ENCODE data around the gene MMP28.

DNA sequence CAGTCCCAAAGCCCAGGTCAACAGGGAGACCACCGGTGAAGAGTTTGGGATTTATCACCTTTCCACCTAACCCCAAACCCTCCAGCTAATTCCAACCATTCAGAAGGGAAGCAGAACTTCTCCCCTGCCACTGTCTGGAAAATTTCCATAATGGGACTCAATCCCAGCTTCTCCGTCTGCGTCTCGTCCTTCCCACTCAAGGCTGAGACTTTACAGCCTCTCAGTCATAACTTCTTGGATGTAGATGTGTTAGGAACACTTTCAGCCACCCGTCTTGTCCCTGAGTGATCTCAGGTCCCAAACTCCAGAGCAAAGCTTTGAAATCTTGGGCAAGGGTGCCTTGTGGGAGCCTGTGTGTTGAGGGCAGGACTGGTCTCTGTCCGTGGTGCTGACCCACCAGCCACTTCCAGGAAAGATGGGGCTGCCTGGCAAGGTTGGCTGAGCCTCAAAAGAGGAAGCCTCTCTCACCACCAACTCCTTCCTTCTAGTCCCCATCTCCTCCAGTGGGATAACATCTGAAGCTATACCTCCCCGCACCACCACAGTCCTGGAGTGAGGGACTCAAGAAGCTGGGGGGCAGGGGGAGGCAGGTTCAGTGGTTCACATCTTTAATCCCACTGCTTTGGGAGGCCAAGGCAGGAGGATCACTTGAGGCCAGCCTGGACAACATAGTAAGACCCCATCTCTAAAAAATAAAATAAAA is 51.7 kb downstream of the MMP28 start:
- TF ChIP-seq, protein P1, sequence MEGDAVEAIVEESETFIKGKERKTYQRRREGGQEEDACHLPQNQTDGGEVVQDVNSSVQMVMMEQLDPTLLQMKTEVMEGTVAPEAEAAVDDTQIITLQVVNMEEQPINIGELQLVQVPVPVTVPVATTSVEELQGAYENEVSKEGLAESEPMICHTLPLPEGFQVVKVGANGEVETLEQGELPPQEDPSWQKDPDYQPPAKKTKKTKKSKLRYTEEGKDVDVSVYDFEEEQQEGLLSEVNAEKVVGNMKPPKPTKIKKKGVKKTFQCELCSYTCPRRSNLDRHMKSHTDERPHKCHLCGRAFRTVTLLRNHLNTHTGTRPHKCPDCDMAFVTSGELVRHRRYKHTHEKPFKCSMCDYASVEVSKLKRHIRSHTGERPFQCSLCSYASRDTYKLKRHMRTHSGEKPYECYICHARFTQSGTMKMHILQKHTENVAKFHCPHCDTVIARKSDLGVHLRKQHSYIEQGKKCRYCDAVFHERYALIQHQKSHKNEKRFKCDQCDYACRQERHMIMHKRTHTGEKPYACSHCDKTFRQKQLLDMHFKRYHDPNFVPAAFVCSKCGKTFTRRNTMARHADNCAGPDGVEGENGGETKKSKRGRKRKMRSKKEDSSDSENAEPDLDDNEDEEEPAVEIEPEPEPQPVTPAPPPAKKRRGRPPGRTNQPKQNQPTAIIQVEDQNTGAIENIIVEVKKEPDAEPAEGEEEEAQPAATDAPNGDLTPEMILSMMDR (IDR thresholded peaks at IDR 0.05), result no peak
- no peak for TF ChIP-seq POLR2A (IDR thresholded peaks at IDR 0.05)
